GM12873 (cell line): Measurements from ENCODE around the gene KRT26.

Experiments
- TF ChIP-seq, protein P1 (sequence below): IDR thresholded peaks from 2 replicates; pipeline ENCODE4 v1.5.1; 2012; ENCODE audit warnings: low read depth, mild to moderate bottlenecking, moderate library complexity, low read length, control low read depth; ENCODE audit not compliant: insufficient read depth; ENCODE audit errors: missing control alignments

Gene KRT26

GRCh38 chr17:40724656-40725055, 47.3 kb downstream of the KRT26 start:
- TF ChIP-seq, protein P1, sequence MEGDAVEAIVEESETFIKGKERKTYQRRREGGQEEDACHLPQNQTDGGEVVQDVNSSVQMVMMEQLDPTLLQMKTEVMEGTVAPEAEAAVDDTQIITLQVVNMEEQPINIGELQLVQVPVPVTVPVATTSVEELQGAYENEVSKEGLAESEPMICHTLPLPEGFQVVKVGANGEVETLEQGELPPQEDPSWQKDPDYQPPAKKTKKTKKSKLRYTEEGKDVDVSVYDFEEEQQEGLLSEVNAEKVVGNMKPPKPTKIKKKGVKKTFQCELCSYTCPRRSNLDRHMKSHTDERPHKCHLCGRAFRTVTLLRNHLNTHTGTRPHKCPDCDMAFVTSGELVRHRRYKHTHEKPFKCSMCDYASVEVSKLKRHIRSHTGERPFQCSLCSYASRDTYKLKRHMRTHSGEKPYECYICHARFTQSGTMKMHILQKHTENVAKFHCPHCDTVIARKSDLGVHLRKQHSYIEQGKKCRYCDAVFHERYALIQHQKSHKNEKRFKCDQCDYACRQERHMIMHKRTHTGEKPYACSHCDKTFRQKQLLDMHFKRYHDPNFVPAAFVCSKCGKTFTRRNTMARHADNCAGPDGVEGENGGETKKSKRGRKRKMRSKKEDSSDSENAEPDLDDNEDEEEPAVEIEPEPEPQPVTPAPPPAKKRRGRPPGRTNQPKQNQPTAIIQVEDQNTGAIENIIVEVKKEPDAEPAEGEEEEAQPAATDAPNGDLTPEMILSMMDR = no peak

GRCh38 chr17:40722241-40722640, 49.8 kb downstream of the KRT26 start:
- TF ChIP-seq, protein P1 = no peak

GRCh38 chr17:40720899-40721298, 51.1 kb downstream of the KRT26 start:
- TF ChIP-seq, protein P1 = no peak

GRCh38 chr17:40718930-40719329, 53.1 kb downstream of the KRT26 start:
- TF ChIP-seq, protein P1 = no peak

GRCh38 chr17:40717776-40718175, 54.2 kb downstream of the KRT26 start:
- TF ChIP-seq, protein P1 = no peak
